Gastrocnemius medialis (tissue), 4 donors: ENCODE results near the gene GNGT2.

Source experiments
- CTCF ChIP-seq, 5 experiments: fragments of 450-650 bp in 3 of 5; fragments of 200-600 bp in 2 of 5; sonication (generic) in 2 of 5; IDR thresholded peaks in 4 of 5; conservative IDR thresholded peaks in 1 of 5; 1 replicate in 4 of 5; 2 replicates in 1 of 5; pipeline ENCODE4 v1.5.1; 2016 to 2019; ENCODE audit warnings: antibody characterized with exemption in 5 of 5, mild to moderate bottlenecking in 3 of 5, moderate library complexity in 3 of 5
- POLR2A ChIP-seq, 2 donors: fragments of 450-650 bp; IDR thresholded peaks; one replicate each; pipeline ENCODE4 v1.6.1; 2017; ENCODE audit warnings: antibody characterized with exemption in 2 of 2, mild to moderate bottlenecking in 2 of 2, moderate library complexity in 2 of 2

- no peak for TF ChIP-seq CTCF (IDR thresholded peaks at IDR 0.05 in 4 of 5, conservative IDR thresholded peaks at IDR 0.05 in 1 of 5)
- no peak for TF ChIP-seq POLR2A (IDR thresholded peaks at IDR 0.05)
Measured at GRCh38 chr17:49241692-49242397, 31.5 kb upstream of the GNGT2 start.
